DOHH2 (cell line): Measurements from ENCODE around the gene VPS37B.

Experiments
- EZH2phosphoT487 ChIP-seq: fragments of 200-600 bp; sonication (generic); IDR thresholded peaks from 2 replicates; pipeline ENCODE4 v1.6.1; 2017; ENCODE audit warnings: borderline replicate concordance, mild to moderate bottlenecking, antibody characterized with exemption, low read length, moderate library complexity, mixed read lengths
- TF ChIP-seq, protein P1 (sequence below): fragments of 200-600 bp; sonication (generic); IDR thresholded peaks from one replicate; pipeline ENCODE4 v1.5.1; 2014; ENCODE audit warnings: antibody characterized with exemption, mild to moderate bottlenecking, low read depth, low read length; ENCODE audit not compliant: poor library complexity, severe bottlenecking

DNA sequence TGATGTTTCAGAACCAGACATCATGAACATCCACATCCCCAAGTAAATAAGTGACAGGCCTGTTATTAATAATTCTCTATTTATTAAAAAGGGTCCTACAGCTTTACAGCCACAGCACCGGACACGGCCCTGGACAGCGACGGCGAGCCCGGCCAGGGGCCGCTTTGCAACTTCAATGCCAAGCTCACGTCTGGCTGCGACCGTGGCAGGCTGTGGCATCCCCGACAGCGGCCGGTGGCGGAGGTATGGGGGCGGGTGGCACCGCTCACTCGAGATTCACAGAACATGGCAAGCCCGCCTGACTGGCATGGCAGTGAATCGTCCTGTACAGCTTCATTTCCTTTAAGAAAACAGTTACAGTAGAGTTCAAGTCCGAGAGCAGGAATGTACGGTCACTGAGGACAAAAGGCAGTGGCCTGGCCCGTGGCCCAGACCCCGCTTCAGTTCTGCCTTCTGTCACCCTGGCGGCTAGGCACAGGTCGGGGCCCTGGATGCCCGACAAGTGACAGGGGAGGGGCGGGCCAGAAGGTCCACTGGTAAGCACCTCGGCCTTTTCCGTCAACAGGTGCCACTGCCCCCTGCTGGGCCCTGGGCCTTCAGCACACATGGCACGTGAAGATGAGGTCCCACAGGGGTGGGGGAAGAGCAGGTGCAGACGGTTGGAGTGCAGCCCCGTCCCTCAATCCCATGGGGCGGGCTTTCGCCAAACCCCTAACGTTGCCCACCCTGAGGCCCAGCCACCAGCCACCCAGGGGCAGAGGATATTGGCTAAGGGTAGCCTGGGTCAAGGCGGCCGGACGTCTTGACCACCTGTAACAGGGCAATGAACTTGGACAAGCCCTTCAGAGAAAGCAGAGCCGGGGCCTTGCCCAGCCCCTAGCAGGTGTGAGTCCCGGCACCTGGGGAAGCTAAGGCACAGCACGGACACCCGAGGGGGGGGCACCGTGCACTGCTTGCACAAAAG lies 30.4 kb downstream of the VPS37B start:
- TF ChIP-seq, protein P1, sequence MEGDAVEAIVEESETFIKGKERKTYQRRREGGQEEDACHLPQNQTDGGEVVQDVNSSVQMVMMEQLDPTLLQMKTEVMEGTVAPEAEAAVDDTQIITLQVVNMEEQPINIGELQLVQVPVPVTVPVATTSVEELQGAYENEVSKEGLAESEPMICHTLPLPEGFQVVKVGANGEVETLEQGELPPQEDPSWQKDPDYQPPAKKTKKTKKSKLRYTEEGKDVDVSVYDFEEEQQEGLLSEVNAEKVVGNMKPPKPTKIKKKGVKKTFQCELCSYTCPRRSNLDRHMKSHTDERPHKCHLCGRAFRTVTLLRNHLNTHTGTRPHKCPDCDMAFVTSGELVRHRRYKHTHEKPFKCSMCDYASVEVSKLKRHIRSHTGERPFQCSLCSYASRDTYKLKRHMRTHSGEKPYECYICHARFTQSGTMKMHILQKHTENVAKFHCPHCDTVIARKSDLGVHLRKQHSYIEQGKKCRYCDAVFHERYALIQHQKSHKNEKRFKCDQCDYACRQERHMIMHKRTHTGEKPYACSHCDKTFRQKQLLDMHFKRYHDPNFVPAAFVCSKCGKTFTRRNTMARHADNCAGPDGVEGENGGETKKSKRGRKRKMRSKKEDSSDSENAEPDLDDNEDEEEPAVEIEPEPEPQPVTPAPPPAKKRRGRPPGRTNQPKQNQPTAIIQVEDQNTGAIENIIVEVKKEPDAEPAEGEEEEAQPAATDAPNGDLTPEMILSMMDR = peak; percentile 71
- no peak for TF ChIP-seq EZH2phosphoT487
